Spleen (tissue), 11 donors: Measurements from ENCODE around the gene SMARCA5. TPM values are rescaled to one million over a fixed set of nuclear protein-coding genes. Genes with fewer than 3 reads are reported as not detected.

Experiments used
- DNase-seq: peaks from one replicate; pipeline ENCODE4 v3.0.0-alpha.2; 2020
- H3K27ac ChIP-seq, 8 donors: fragments of 200-600 bp; sonication (generic) in 7 of 8; 1 replicate in 4 of 8; 2 replicates in 4 of 8; pipeline versions ENCODE4 v1.5.0 to v1.8.0; 2016 to 2021; ENCODE audit warnings: inconsistent platforms in 4 of 8, mild to moderate bottlenecking in 4 of 8, moderate library complexity in 1 of 8
- H3K27me3 ChIP-seq, 7 donors: fragments of 200-600 bp; sonication (generic) in 6 of 7; replicated peaks in 1 of 7; 1 replicate in 4 of 7; 2 replicates in 3 of 7; pipeline versions ENCODE4 v1.5.0 to v1.8.0; 2016 to 2021; ENCODE audit warnings: inconsistent platforms in 3 of 7, mild to moderate bottlenecking in 1 of 7
- H3K36me3 ChIP-seq, 6 donors: fragments of 200-600 bp; sonication (generic) in 5 of 6; 1 replicate in 4 of 6; 2 replicates in 2 of 6; pipeline versions ENCODE4 v1.5.0 to v1.8.0; 2016 to 2021; ENCODE audit warnings: inconsistent platforms in 2 of 6
- H3K4me1 ChIP-seq, 6 donors: fragments of 200-600 bp; sonication (generic) in 5 of 6; 1 replicate in 3 of 6; 2 replicates in 3 of 6; pipeline versions ENCODE4 v1.5.0 to v1.8.0; 2016 to 2021; ENCODE audit warnings: inconsistent platforms in 3 of 6
- H3K4me3 ChIP-seq, 8 donors: fragments of 200-600 bp; sonication (generic) in 7 of 8; 1 replicate in 4 of 8; 2 replicates in 4 of 8; pipeline versions ENCODE4 v1.5.0 to v1.8.0; 2016 to 2021; ENCODE audit warnings: inconsistent platforms in 4 of 8, mild to moderate bottlenecking in 4 of 8, moderate library complexity in 2 of 8
- H3K9me3 ChIP-seq, 8 donors: fragments of 200-600 bp; sonication (generic) in 7 of 8; 1 replicate in 4 of 8; 2 replicates in 4 of 8; pipeline versions ENCODE4 v1.5.0 to v1.8.0; 2016 to 2021; ENCODE audit warnings: inconsistent platforms in 4 of 8
- POLR2A ChIP-seq, 3 donors: fragments of 450-650 bp; IDR thresholded peaks; one replicate each; pipeline ENCODE4 v1.5.1; 2017; ENCODE audit warnings: antibody characterized with exemption in 3 of 3, mild to moderate bottlenecking in 1 of 3
- POLR2AphosphoS5 ChIP-seq, 3 donors: sonication (generic); formaldehyde crosslinking; IDR thresholded peaks; one replicate each; pipeline ENCODE4 v1.5.1; 2017; ENCODE audit warnings: antibody characterized with exemption in 3 of 3
- WGBS, 5 donors: extraction: QIAGEN DNeasy Blood & Tissue Kit in 3 of 5; methylation state at CpG; one replicate each; pipeline versions ENCODE4 v1.1.5 to v1.1.7; 2013 to 2018; 5-methylcytosine and 5-hydroxymethylcytosine counted together
- intact Hi-C: fragments of 100-400 bp; cut with DNase I; formaldehyde crosslinking; loops from one replicate; pipeline ENCODE4 v1.15.0; 2023; ENCODE audit warnings: low total_unique reads
- polyA plus RNA-seq, 3 donors: library from polyadenylated mRNA; stranded (reverse); fragments of 200-250 nt; gene quantifications; one replicate each; pipeline ENCODE4 v1.2.1, GENCODE V29; 2013
- total RNA-seq, 7 donors: library from RNA; depleted of rRNA in 3 of 7; stranded (reverse); fragments of >200 nt in 3 of 7; fragmentation: NEBNext Ultra II Directional in 4 of 7; extraction: Animal tissue kit (Norgen Biotek cat#: 25700) in 4 of 7; gene quantifications; one replicate each; pipeline versions ENCODE4 v1.1.0 to v1.2.1, GENCODE V29; 2016 to 2021
- TF ChIP-seq, protein P1 (sequence below), 11 experiments: fragments of 200-600 bp in 7 of 11; fragments of 450-650 bp in 4 of 11; sonication (generic) in 4 of 11; IDR thresholded peaks in 8 of 11; conservative IDR thresholded peaks in 3 of 11; 1 replicate in 7 of 11; 2 replicates in 4 of 11; pipeline versions ENCODE4 v1.4.0 to v1.8.0; 2016 to 2021; ENCODE audit warnings: antibody characterized with exemption in 11 of 11, inconsistent platforms in 4 of 11, mild to moderate bottlenecking in 1 of 11
- donor health status: healthy with polysubstance abuse.
- donor health status: DM: no; HTN: no; CAD: no; lungs with moderate emphysema.
- donor health status: DM: no; HTN: no; CAD: no.
- donor health status: Bipolar disorder and iron deficiency.
- donor health status: healthy.
- donor health status: DM: no; HTN: no; CAD: no.
- donor health status: DM: yes; HTN: yes; CAD: no.

The SMARCA5 gene
- total and polyA plus RNA-seq, 10 donors: 10.6 to 47.7 (median 42.6) TPM

DNA sequence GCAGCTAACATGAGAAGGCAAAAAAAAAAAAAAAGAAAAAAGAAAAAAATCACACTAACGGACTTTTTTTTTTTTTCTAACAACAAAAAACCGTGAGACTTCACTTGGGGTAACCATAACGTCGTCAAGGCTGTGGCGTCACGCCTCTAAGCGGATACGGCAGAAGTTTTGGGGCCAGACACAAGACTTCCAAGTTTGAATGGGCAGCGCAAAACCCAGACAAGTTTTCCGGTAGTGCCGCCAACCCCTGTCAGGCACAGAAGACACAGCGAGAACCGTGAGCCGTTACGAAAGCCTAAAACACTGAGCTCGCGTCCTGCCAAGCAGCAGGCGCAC lies 556 bp upstream of the SMARCA5 start:
- TF ChIP-seq, protein P1, sequence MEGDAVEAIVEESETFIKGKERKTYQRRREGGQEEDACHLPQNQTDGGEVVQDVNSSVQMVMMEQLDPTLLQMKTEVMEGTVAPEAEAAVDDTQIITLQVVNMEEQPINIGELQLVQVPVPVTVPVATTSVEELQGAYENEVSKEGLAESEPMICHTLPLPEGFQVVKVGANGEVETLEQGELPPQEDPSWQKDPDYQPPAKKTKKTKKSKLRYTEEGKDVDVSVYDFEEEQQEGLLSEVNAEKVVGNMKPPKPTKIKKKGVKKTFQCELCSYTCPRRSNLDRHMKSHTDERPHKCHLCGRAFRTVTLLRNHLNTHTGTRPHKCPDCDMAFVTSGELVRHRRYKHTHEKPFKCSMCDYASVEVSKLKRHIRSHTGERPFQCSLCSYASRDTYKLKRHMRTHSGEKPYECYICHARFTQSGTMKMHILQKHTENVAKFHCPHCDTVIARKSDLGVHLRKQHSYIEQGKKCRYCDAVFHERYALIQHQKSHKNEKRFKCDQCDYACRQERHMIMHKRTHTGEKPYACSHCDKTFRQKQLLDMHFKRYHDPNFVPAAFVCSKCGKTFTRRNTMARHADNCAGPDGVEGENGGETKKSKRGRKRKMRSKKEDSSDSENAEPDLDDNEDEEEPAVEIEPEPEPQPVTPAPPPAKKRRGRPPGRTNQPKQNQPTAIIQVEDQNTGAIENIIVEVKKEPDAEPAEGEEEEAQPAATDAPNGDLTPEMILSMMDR (IDR thresholded peaks at IDR 0.05 in 8 of 11, conservative IDR thresholded peaks at IDR 0.05 in 3 of 11): no peak
- TF ChIP-seq POLR2A (IDR thresholded peaks at IDR 0.05): peak in 1 of 3 donors; percentile 85
- peak overlapping the region; percentile 92 to 99 (median 98) for H3K27ac ChIP-seq
- no peaks in the 10 kb centered on the region for H3K27me3 ChIP-seq
- H3K4me1 ChIP-seq: peaks cover 29 to 47% (median 41%) of the 10 kb centered on the region in 6 donors
- peaks cover 0 to 10% (median 7%) of the 10 kb centered on the region in 6 donors for H3K36me3 ChIP-seq
- no peak for DNase-seq
- intact Hi-C loops: no loop called here
- H3K9me3 ChIP-seq: no peaks in the 10 kb centered on the region
- peak overlapping the region; percentile 56 to 88 (median 80) for H3K4me3 ChIP-seq
- WGBS, 5 donors: 0 to 1% (median 0%) methylated on average over 18 of the region's 18 CpGs

GRCh38 chr4:143514169-143514495 lies 630 bp downstream of the SMARCA5 start:
- TF ChIP-seq POLR2A (IDR thresholded peaks at IDR 0.05): no peak
- Histone ChIP-seq H3K36me3 (peaks cover 0 to 22% (median 13%) of the 10 kb centered on the region in 6 donors), H3K9me3 (no peaks in the 10 kb centered on the region), H3K27me3 (no peaks in the 10 kb centered on the region), H3K27ac (peak overlapping the region; percentile 92 to 99 (median 98)), H3K4me1 (peaks cover 35 to 58% (median 52%) of the 10 kb centered on the region in 6 donors), H3K4me3 (peak overlapping the region; percentile 56 to 88 (median 80))
- intact Hi-C loops: no loop called here
- WGBS, 5 donors: 0 to 1% (median 0%) methylated on average over 13 of the region's 13 CpGs
- no peak for DNase-seq

GRCh38 chr4:143514497-143514896 lies 995 bp downstream of the SMARCA5 start:
- TF ChIP-seq, protein P1 (IDR thresholded peaks at IDR 0.05 in 8 of 11, conservative IDR thresholded peaks at IDR 0.05 in 3 of 11): no peak
- TF ChIP-seq POLR2AphosphoS5 (IDR thresholded peaks at IDR 0.05): no peak
- no peak for TF ChIP-seq POLR2A (IDR thresholded peaks at IDR 0.05)
- intact Hi-C loops: no loop called here
- H3K9me3 ChIP-seq: no peaks in the 10 kb centered on the region
- peak overlapping the region; percentile 92 to 99 (median 98) for H3K27ac ChIP-seq
- WGBS, 5 donors: 0 to 1% (median 1%) methylated on average over 18 of the region's 18 CpGs
- H3K27me3 ChIP-seq: no peaks in the 10 kb centered on the region
- H3K36me3 ChIP-seq: peaks cover 0 to 25% (median 14%) of the 10 kb centered on the region in 6 donors
- peak overlapping the region; percentile 56 to 88 (median 80) for H3K4me3 ChIP-seq
- peaks cover 39 to 62% (median 56%) of the 10 kb centered on the region in 6 donors for H3K4me1 ChIP-seq
- DNase-seq: peak; percentile 86

DNA sequence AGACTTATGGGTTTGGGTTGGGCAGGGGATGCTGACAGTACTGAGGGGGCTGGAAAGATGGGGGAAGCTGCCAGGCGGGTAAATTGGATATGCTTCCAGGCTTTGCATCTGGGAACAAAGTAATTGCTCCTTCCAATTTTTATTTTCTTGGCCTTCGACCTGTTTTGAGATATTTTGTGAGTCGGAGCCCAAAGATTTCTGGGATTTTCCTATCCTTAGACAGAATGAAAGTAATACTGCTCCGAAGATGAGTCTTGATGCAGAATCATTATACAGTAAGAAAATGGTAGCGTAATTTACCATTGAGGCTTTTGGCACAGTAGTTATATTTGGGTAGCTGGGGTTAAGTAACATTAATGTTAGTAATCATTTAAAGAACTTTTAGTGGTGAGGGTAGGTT lies 1.4 kb downstream of the SMARCA5 start:
- H3K4me1 ChIP-seq: peaks cover 39 to 66% (median 60%) of the 10 kb centered on the region in 6 donors
- H3K9me3 ChIP-seq: no peaks in the 10 kb centered on the region
- H3K4me3 ChIP-seq: peak overlapping the region; percentile 56 to 88 (median 80)
- intact Hi-C loops: no loop called here
- WGBS, 5 donors: 8 to 36% (median 31%) methylated on average over 5 of the region's 5 CpGs
- no peak for DNase-seq
- no peaks in the 10 kb centered on the region for H3K27me3 ChIP-seq
- H3K36me3 ChIP-seq: peaks cover 0 to 29% (median 16%) of the 10 kb centered on the region in 6 donors
- H3K27ac ChIP-seq: peak overlapping the region; percentile 92 to 99 (median 98)
- TF ChIP-seq POLR2AphosphoS5 (IDR thresholded peaks at IDR 0.05): no peak
- TF ChIP-seq POLR2A (IDR thresholded peaks at IDR 0.05): no peak
- TF ChIP-seq, protein P1 (IDR thresholded peaks at IDR 0.05 in 8 of 11, conservative IDR thresholded peaks at IDR 0.05 in 3 of 11): no peak

DNA sequence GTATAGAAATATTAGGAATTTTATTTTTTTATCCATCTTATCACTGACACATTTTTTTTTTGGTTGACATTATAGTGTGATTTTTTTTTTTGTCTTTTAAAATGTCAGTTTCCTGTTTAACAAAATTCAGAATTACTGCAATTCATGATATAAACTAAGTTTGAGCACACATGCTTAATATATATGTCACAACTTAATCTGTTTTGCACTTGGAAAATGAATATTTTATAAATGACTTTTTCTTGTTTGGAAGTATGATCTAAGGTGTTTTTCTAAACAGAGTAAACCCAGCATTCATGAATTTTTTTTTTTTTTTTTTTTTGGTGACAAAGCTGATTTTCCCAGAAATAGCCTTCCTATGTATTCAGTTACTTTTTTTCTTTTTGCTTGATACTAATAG lies 2.4 kb downstream of the SMARCA5 start:
- TF ChIP-seq POLR2A (IDR thresholded peaks at IDR 0.05): no peak
- no peak for TF ChIP-seq POLR2AphosphoS5 (IDR thresholded peaks at IDR 0.05)
- TF ChIP-seq, protein P1 (IDR thresholded peaks at IDR 0.05 in 8 of 11, conservative IDR thresholded peaks at IDR 0.05 in 3 of 11): no peak

More for the DNA sequence above, 2.4 kb downstream of the SMARCA5 start:
- Histone ChIP-seq H3K36me3 (peaks cover 0 to 40% (median 21%) of the 10 kb centered on the region in 6 donors), H3K27me3 (no peaks in the 10 kb centered on the region), H3K4me1 (peaks cover 43 to 76% (median 70%) of the 10 kb centered on the region in 6 donors), H3K9me3 (no peaks in the 10 kb centered on the region), H3K27ac (peak overlapping the region in 1 of 8 donors; percentile 99), H3K4me3 (peak overlapping the region in 3 of 8 donors; percentile 75 to 81 (median 78))
- DNase-seq: no peak
- intact Hi-C loops: no loop called here
